Colonic mucosa (tissue), 4 donors: Measurements from ENCODE around the gene C10orf71. TPM values are rescaled to one million over a fixed set of nuclear protein-coding genes. Genes with fewer than 3 reads are reported as not detected.

Source experiments
- DNase-seq: peaks from one replicate; pipeline ENCODE4 v3.0.0-alpha.2; 2020
- H3K27ac ChIP-seq: fragments of 200-600 bp; one replicate; pipeline ENCODE4 v1.8.0; 2021
- H3K27me3 ChIP-seq: fragments of 200-600 bp; one replicate; pipeline ENCODE4 v1.8.0; 2021
- H3K36me3 ChIP-seq: fragments of 200-600 bp; one replicate; pipeline ENCODE4 v1.8.0; 2021
- H3K4me1 ChIP-seq: fragments of 200-600 bp; one replicate; pipeline ENCODE4 v1.8.0; 2021; ENCODE audit warnings: mild to moderate bottlenecking
- H3K4me3 ChIP-seq: fragments of 200-600 bp; one replicate; pipeline ENCODE4 v1.8.0; 2021
- H3K9ac ChIP-seq, 2 donors: one replicate each; pipeline ENCODE4 v1.7.0; 2013; ENCODE audit warnings: control low read depth in 2 of 2, low read depth in 2 of 2, low read length in 2 of 2
- H3K9me3 ChIP-seq: fragments of 200-600 bp; one replicate; pipeline ENCODE4 v1.8.0; 2021
- CTCF ChIP-seq: fragments of 200-600 bp; IDR thresholded peaks from one replicate; pipeline ENCODE4 v1.8.0; 2022; ENCODE audit warnings: antibody characterized with exemption, mild to moderate bottlenecking
- intact Hi-C: fragments of 100-400 bp; cut with DNase I; formaldehyde crosslinking; loops from one replicate; pipeline ENCODE4 v1.14.1; 2022
- total RNA-seq, 2 donors: library from RNA; stranded (reverse); fragmentation: NEBNext Ultra II Directional in 1 of 2; extraction: Animal tissue kit (Norgen Biotek cat#: 25700) in 1 of 2; gene quantifications; one replicate each; pipeline ENCODE4 v1.2.1, GENCODE V29; 2021
- donor health status: healthy.
- donor health status: DM: no; HTN: no; CAD: no.
- donor health status: DM: no; HTN: no; CAD: no.

C10orf71 gene
- total RNA-seq, 2 donors from 2014 or later: not detected

GRCh38 chr10:49313501-49314070, 14.6 kb downstream of the C10orf71 start:
- no peak for DNase-seq
- intact Hi-C loops: no loop called here
- no peak overlapping the region for H3K27ac ChIP-seq
- no peak overlapping the region for H3K4me3 ChIP-seq
- H3K4me1 ChIP-seq: no peaks in the 10 kb centered on the region
- no peaks in the 10 kb centered on the region for H3K36me3 ChIP-seq
- TF ChIP-seq CTCF: no peak
- no peaks in the 10 kb centered on the region for H3K27me3 ChIP-seq
- H3K9me3 ChIP-seq: no peaks in the 10 kb centered on the region
- H3K9ac ChIP-seq: no peak overlapping the region

GRCh38 chr10:49314806-49315205, 15.8 kb downstream of the C10orf71 start:
- intact Hi-C loops: no loop called here
- Histone ChIP-seq H3K27ac (no peak overlapping the region), H3K4me3 (no peak overlapping the region), H3K4me1 (no peaks in the 10 kb centered on the region), H3K9ac (no peak overlapping the region), H3K36me3 (no peaks in the 10 kb centered on the region), H3K9me3 (no peaks in the 10 kb centered on the region), H3K27me3 (no peaks in the 10 kb centered on the region)
- DNase-seq: no peak
- TF ChIP-seq CTCF: no peak

GRCh38 chr10:49318028-49318427, 19.1 kb downstream of the C10orf71 start:
- H3K27ac ChIP-seq: no peak overlapping the region
- no peak for TF ChIP-seq CTCF
- intact Hi-C loops: no loop called here

GRCh38 chr10:49318755-49319154, 19.8 kb downstream of the C10orf71 start:
- TF ChIP-seq CTCF: no peak
- DNase-seq: no peak
- Histone ChIP-seq H3K27ac (no peak overlapping the region), H3K9me3 (no peaks in the 10 kb centered on the region), H3K4me3 (no peak overlapping the region), H3K36me3 (no peaks in the 10 kb centered on the region), H3K27me3 (no peaks in the 10 kb centered on the region), H3K9ac (no peak overlapping the region), H3K4me1 (no peaks in the 10 kb centered on the region)
- intact Hi-C loops: no loop called here

More at GRCh38 chr10:49318028-49318427, 19.1 kb downstream of the C10orf71 start:
- Histone ChIP-seq H3K9ac (no peak overlapping the region), H3K27me3 (no peaks in the 10 kb centered on the region), H3K9me3 (no peaks in the 10 kb centered on the region), H3K4me1 (no peaks in the 10 kb centered on the region), H3K4me3 (no peak overlapping the region), H3K36me3 (no peaks in the 10 kb centered on the region)
- DNase-seq: no peak

- Histone ChIP-seq H3K36me3 (no peaks in the 10 kb centered on the region), H3K4me3 (no peak overlapping the region), H3K4me1 (no peaks in the 10 kb centered on the region), H3K27ac (no peak overlapping the region), H3K9me3 (no peaks in the 10 kb centered on the region), H3K27me3 (no peaks in the 10 kb centered on the region), H3K9ac (no peak overlapping the region)
- DNase-seq: no peak
- intact Hi-C loops: no loop called here
- no peak for TF ChIP-seq CTCF
These were observed 20.2 kb downstream of the C10orf71 start for GRCh38 chr10:49319206-49319605.
